Measurements from ENCODE around the gene NEK7. TPM values are rescaled to one million over a fixed set of nuclear protein-coding genes. Genes with fewer than 3 reads are reported as not detected.
A peak's percentile ranks its signal among the peaks of the same experiment; 100 is the strongest.

NEK7 gene
- total and polyA plus RNA-seq, 10 donors: 16.9 to 120 (median 73.2) TPM

DNA sequence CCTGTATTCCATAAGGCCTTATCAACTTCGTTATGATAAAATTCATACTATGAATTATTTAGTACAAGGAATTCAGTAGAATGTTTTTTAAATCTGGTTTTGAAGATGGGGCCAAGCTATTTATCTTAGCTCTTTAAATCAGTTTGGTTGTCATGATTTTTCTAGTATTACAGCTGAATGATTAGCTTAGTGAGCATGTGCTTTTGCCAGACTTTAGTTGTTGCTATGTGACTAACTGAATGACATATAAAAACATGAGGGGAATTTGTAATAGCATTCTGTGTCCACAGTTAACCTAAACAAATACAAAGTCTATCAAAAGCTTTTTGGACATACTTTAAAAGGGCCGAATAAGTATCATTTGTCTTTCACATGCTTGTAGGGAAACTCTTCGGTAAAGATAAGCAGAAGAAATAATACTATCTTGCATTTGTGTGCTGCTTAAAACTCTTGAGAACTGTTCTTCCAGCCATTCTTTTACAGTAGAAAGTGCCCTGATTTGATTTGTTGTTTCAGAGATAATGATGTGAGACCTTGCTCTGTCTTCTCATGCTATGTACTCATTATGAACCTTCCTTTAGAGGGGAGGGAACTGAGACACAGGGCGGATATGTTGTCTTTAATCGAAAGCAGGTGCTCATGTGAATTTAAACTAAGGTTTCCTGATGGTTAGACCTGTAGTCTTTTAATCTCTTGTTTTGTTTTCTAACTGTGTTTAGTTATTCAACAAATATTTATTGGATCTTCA, 18.8 kb downstream of the NEK7 start:
- Histone ChIP-seq H3K27ac (peak overlapping the region in 6 of 8 donors; percentile 24 to 66 (median 48)), H3K27me3 (replicated peaks in 1 of 7) (no peaks in the 10 kb centered on the region), H3K36me3 (no peaks in the 10 kb centered on the region), H3K4me3 (no peak overlapping the region), H3K9me3 (no peaks in the 10 kb centered on the region), H3K4me1 (peaks cover 9 to 100% (median 81%) of the 10 kb centered on the region in 6 donors)
- TF ChIP-seq, protein P1, sequence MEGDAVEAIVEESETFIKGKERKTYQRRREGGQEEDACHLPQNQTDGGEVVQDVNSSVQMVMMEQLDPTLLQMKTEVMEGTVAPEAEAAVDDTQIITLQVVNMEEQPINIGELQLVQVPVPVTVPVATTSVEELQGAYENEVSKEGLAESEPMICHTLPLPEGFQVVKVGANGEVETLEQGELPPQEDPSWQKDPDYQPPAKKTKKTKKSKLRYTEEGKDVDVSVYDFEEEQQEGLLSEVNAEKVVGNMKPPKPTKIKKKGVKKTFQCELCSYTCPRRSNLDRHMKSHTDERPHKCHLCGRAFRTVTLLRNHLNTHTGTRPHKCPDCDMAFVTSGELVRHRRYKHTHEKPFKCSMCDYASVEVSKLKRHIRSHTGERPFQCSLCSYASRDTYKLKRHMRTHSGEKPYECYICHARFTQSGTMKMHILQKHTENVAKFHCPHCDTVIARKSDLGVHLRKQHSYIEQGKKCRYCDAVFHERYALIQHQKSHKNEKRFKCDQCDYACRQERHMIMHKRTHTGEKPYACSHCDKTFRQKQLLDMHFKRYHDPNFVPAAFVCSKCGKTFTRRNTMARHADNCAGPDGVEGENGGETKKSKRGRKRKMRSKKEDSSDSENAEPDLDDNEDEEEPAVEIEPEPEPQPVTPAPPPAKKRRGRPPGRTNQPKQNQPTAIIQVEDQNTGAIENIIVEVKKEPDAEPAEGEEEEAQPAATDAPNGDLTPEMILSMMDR (IDR thresholded peaks at IDR 0.05 in 8 of 11, conservative IDR thresholded peaks at IDR 0.05 in 3 of 11): no peak
- TF ChIP-seq POLR2A (IDR thresholded peaks at IDR 0.05) (no peak), POLR2AphosphoS5 (IDR thresholded peaks at IDR 0.05) (no peak)
- intact Hi-C loops (cut with DNase I; ENCODE audit: low total_unique reads): no loop called here
- DNase-seq: no peak
- 54 to 83% (median 76%) methylated on average over 5 of the region's 5 CpGs for WGBS, 5 donors

DNA sequence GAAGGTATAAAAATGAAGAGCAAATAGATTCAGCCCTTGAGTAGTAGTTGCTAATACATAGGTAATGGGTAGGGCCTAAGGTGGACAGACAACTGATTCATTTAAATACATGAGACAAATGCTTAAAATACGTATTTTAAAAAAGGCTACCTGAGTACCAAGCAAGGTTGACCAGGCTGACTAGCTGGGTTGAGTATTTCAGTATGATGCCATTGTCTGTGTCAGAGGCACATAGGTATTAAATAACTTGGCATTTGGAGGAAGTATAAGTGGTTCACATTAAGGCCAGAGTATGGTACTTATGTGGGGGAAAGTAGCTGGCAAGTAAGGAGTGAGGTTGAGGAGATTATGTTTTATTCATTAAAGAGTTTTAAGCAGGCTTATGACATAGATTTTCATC, 19.4 kb downstream of the NEK7 start:
- WGBS, 5 donors: 77 to 92% (median 86%) methylated on average over 1 of the region's 1 CpG
- Histone ChIP-seq H3K4me1 (peaks cover 9 to 100% (median 82%) of the 10 kb centered on the region in 6 donors), H3K9me3 (no peaks in the 10 kb centered on the region), H3K36me3 (no peaks in the 10 kb centered on the region), H3K4me3 (no peak overlapping the region), H3K27ac (peak overlapping the region in 6 of 8 donors; percentile 24 to 66 (median 46)), H3K27me3 (replicated peaks in 1 of 7) (no peaks in the 10 kb centered on the region)
- no peak for DNase-seq
- TF ChIP-seq, protein P1 (IDR thresholded peaks at IDR 0.05 in 8 of 11, conservative IDR thresholded peaks at IDR 0.05 in 3 of 11): no peak
- no peak for TF ChIP-seq POLR2AphosphoS5 (IDR thresholded peaks at IDR 0.05)
- TF ChIP-seq POLR2A (IDR thresholded peaks at IDR 0.05): no peak
- intact Hi-C loops (cut with DNase I; ENCODE audit: low total_unique reads): no loop called here

DNA sequence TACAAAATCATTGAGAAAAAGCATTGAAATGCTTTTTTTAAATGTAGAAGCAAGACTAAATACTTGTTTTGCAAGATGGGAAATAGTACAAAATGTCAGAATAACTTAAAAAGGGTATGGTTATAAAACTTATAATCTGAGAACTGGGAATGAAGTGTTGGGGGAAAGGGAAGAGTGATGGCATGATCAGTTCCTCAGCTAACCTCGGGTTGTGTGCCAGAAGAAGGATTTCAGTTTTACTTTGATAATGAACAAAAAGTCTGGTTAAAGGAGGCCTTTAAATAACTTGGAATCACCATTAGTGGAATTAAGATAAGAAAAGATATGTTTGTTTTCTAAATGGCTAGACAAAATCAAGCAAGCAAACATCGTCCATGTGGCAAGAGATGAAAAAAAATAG, 20.7 kb downstream of the NEK7 start:
- Histone ChIP-seq H3K4me3 (no peak overlapping the region), H3K27ac (peak overlapping the region in 1 of 8 donors; percentile 12), H3K4me1 (peaks cover 3 to 100% (median 69%) of the 10 kb centered on the region in 6 donors), H3K27me3 (replicated peaks in 1 of 7) (no peaks in the 10 kb centered on the region), H3K36me3 (no peaks in the 10 kb centered on the region), H3K9me3 (no peaks in the 10 kb centered on the region)
- intact Hi-C loops (cut with DNase I; ENCODE audit: low total_unique reads): no loop called here
- no peak for DNase-seq
- 34 to 60% (median 46%) methylated on average over 2 of the region's 2 CpGs for WGBS, 5 donors
- TF ChIP-seq POLR2A (IDR thresholded peaks at IDR 0.05): no peak

DNA sequence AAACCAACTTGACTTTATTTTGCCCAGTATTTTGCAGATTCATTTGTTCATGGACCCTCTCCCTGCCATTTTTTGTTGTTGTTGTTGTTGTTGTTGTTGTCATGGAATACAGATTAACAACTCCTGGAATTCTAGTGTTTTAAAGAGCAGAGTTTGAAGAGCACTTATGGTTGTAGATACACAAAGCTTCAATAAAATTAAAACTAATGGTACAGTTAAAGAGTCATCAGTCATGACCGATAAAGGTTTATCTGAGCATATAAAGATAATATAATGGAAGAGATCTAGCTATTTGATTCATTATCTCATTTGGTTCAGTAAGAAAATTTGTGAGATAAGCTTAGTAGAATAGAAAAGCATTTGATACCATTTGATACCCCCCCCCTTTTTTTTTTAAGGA, 21.8 kb downstream of the NEK7 start:
- intact Hi-C loops (cut with DNase I; ENCODE audit: low total_unique reads): no loop called here
- no peaks in the 10 kb centered on the region for H3K36me3 ChIP-seq
- no peaks in the 10 kb centered on the region for H3K27me3 ChIP-seq (replicated peaks in 1 of 7)
- no peak for TF ChIP-seq POLR2A (IDR thresholded peaks at IDR 0.05)
- TF ChIP-seq POLR2AphosphoS5 (IDR thresholded peaks at IDR 0.05): no peak
- TF ChIP-seq, protein P1 (IDR thresholded peaks at IDR 0.05 in 8 of 11, conservative IDR thresholded peaks at IDR 0.05 in 3 of 11): no peak
- H3K27ac ChIP-seq: no peak overlapping the region
- H3K9me3 ChIP-seq: no peaks in the 10 kb centered on the region
- 85 to 95% (median 92%) methylated on average over 1 of the region's 1 CpG for WGBS, 5 donors
- H3K4me3 ChIP-seq: no peak overlapping the region
- no peak for DNase-seq
- H3K4me1 ChIP-seq: peaks cover 3 to 100% (median 69%) of the 10 kb centered on the region in 6 donors

Measured in spleen (tissue), 11 donors.